ENCODE measurements around the gene HOXC9. TPM values are rescaled to one million over a fixed set of nuclear protein-coding genes. Genes with fewer than 3 reads are reported as not detected.

HOXC9 gene
- total RNA-seq, 1 donor from 2014 or later = not detected

- Histone ChIP-seq H3K27me3 (ENCODE audit: low read depth) (peaks cover 100% of the 10 kb centered on the region), H3K27ac (replicated peaks) (no peak overlapping the region), H3K9me3 (replicated peaks) (no peaks in the 10 kb centered on the region), H3K4me3 (peak overlapping the region; percentile 48), H3K36me3 (no peaks in the 10 kb centered on the region), H3K4me1 (peaks cover 27% of the 10 kb centered on the region)
- DNase-seq = no peak
- intact Hi-C loops (cut with micrococcal nuclease) = no loop called here
- TF ChIP-seq CTCF (IDR thresholded peaks at IDR 0.05; ENCODE audit: borderline replicate concordance) = no peak
Measured at GRCh38 chr12:53973236-53974042, 26.5 kb upstream of the HOXC9 start.

- intact Hi-C loops (cut with micrococcal nuclease) = no loop called here
- H3K27ac ChIP-seq (replicated peaks) = no peak within 1 kb of the TSS
- no peak for DNase-seq
Measured at GRCh38 chr12:53974084-53975063, 25.6 kb upstream of the HOXC9 start, which contains the start of gene HOTAIR. Gene HOTAIR, minus strand, starts transcription at chr12:53974954.

GRCh38 chr12:53975064-53975471, 24.9 kb upstream of the HOXC9 start:
- TF ChIP-seq CTCF (IDR thresholded peaks at IDR 0.05; ENCODE audit: borderline replicate concordance) = no peak
- intact Hi-C loops (cut with micrococcal nuclease) = no loop called here
- Histone ChIP-seq H3K4me3 (peak overlapping the region; percentile 48), H3K36me3 (no peaks in the 10 kb centered on the region), H3K4me1 (peaks cover 27% of the 10 kb centered on the region), H3K27ac (replicated peaks) (no peak overlapping the region), H3K27me3 (ENCODE audit: low read depth) (peaks cover 100% of the 10 kb centered on the region), H3K9me3 (replicated peaks) (no peaks in the 10 kb centered on the region)
- DNase-seq = no peak

More at GRCh38 chr12:53974084-53975063, 25.6 kb upstream of the HOXC9 start, which contains the start of gene HOTAIR:
- Histone ChIP-seq H3K4me3 (peak within 1 kb of the TSS; percentile 48), H3K36me3 (no peaks in the 10 kb centered on the region), H3K4me1 (peaks cover 27% of the 10 kb centered on the region), H3K27me3 (ENCODE audit: low read depth) (peaks cover 100% of the 10 kb centered on the region), H3K9me3 (replicated peaks) (no peaks in the 10 kb centered on the region)
- TF ChIP-seq CTCF (IDR thresholded peaks at IDR 0.05; ENCODE audit: borderline replicate concordance) = no peak

- Histone ChIP-seq H3K9me3 (replicated peaks) (no peaks in the 10 kb centered on the region), H3K36me3 (no peaks in the 10 kb centered on the region), H3K27ac (replicated peaks) (no peak overlapping the region), H3K27me3 (ENCODE audit: low read depth) (peaks cover 100% of the 10 kb centered on the region), H3K4me1 (peaks cover 27% of the 10 kb centered on the region), H3K4me3 (no peak overlapping the region)
- intact Hi-C loops (cut with micrococcal nuclease) = no loop called here
- TF ChIP-seq CTCF (IDR thresholded peaks at IDR 0.05; ENCODE audit: borderline replicate concordance) = no peak
- no peak for DNase-seq
Measured at GRCh38 chr12:53975479-53976152, 24.3 kb upstream of the HOXC9 start.
